OCI-LY7 (cell line): ENCODE measurements around the gene RARB. TPM values are rescaled to one million over a fixed set of nuclear protein-coding genes. Genes with fewer than 3 reads are reported as not detected.

Experiments
- BruUV-seq: library from RNA; stranded (reverse); fragments of 400-500 nt; replicated peaks from 2 replicates; lab custom pipeline; 2021; lab: Mats Ljungman, UMichigan
- CTCF ChIA-PET: fragments of 300-600 bp; sonication (Branson Sonifier 250); formaldehyde crosslinking; loops from one replicate; lab custom pipeline; 2022; ENCODE audit warnings: antibody characterized with exemption; ENCODE audit not compliant: unreplicated experiment; lab: Charles Lee
- POLR2A ChIA-PET: fragments of 300-600 bp; sonication (Branson Sonifier 250); formaldehyde crosslinking; loops from one replicate; lab custom pipeline; 2022; ENCODE audit warnings: antibody characterized with exemption; lab: Charles Lee
- DNase-seq: peaks from one replicate; pipeline ENCODE4 v3.0.0-alpha.2; 2015; ENCODE audit warnings: low spot score
- H2AFZ ChIP-seq: fragments of 200-600 bp; sonication (generic), shearing (Covaris generic); 2 replicates; pipeline ENCODE4 v1.6.1; 2014; ENCODE audit warnings: mild to moderate bottlenecking, antibody characterized with exemption, low read length, moderate library complexity
- H3K27ac ChIP-seq: fragments of 200-600 bp; sonication (generic); 2 replicates; pipeline ENCODE4 v1.5.1; 2014; ENCODE audit warnings: mixed run types, low read depth, mild to moderate bottlenecking, moderate library complexity, low read length, inconsistent platforms; ENCODE audit not compliant: poor library complexity, severe bottlenecking
- H3K36me3 ChIP-seq: fragments of 200-600 bp; sonication (generic); 2 replicates; pipeline ENCODE4 v1.6.1; 2014; ENCODE audit warnings: mild to moderate bottlenecking, antibody characterized with exemption, low read length, moderate library complexity, mixed read lengths; ENCODE audit not compliant: insufficient read depth
- H3K4me1 ChIP-seq: fragments of 200-600 bp; sonication (generic); 2 replicates; pipeline ENCODE4 v1.5.1; 2014; ENCODE audit warnings: mild to moderate bottlenecking, low read length; ENCODE audit not compliant: insufficient read depth, poor library complexity, severe bottlenecking
- H3K4me2 ChIP-seq: fragments of 200-600 bp; sonication (generic); 2 replicates; pipeline ENCODE4 v1.6.1; 2014; ENCODE audit warnings: mild to moderate bottlenecking, low read length
- H3K4me3 ChIP-seq: fragments of 200-600 bp; sonication (generic); 2 replicates; pipeline ENCODE4 v1.5.1; 2014; ENCODE audit warnings: mild to moderate bottlenecking, low read depth, low read length; ENCODE audit not compliant: poor library complexity, severe bottlenecking
- H3K79me2 ChIP-seq: fragments of 200-600 bp; sonication (generic); 2 replicates; pipeline ENCODE4 v1.6.1; 2016; ENCODE audit warnings: low read depth, mild to moderate bottlenecking, low read length, moderate library complexity, mixed read lengths; ENCODE audit not compliant: insufficient read depth
- H3K9me2 ChIP-seq: fragments of 200-600 bp; sonication (generic); 2 replicates; pipeline ENCODE4 v1.6.1; 2016; ENCODE audit warnings: mild to moderate bottlenecking, low read length, mixed read lengths; ENCODE audit not compliant: insufficient read depth
- H3K9me3 ChIP-seq: fragments of 200-600 bp; sonication (generic); 2 replicates; pipeline ENCODE4 v1.6.1; 2014; ENCODE audit warnings: mild to moderate bottlenecking, mixed run types, low read length, mixed read lengths
- H4K20me1 ChIP-seq: fragments of 200-600 bp; sonication (generic); 2 replicates; pipeline ENCODE4 v1.6.1; 2014; ENCODE audit warnings: mild to moderate bottlenecking, antibody characterized with exemption, low read length, moderate library complexity, mixed read lengths; ENCODE audit not compliant: insufficient read depth
- CTCF ChIP-seq: fragments of 200-600 bp; sonication (generic); conservative IDR thresholded peaks from 2 replicates; pipeline ENCODE4 v1.5.1; 2014; ENCODE audit warnings: mild to moderate bottlenecking, antibody characterized with exemption, low read length, moderate library complexity, mixed read lengths
- EZH2phosphoT487 ChIP-seq: fragments of 200-600 bp; sonication (generic); IDR thresholded peaks from 2 replicates; pipeline ENCODE4 v1.6.1; 2018; ENCODE audit warnings: low read depth, borderline replicate concordance, mild to moderate bottlenecking, mixed run types, antibody characterized with exemption, low read length, moderate library complexity, mixed read lengths
- intact Hi-C: fragments of 100-400 bp; cut with micrococcal nuclease; formaldehyde crosslinking; loops from one replicate; pipeline ENCODE4 v1.10.0; 2022; ENCODE audit not compliant: unreplicated experiment
- total RNA-seq, 2 experiments: library from RNA; depleted of rRNA in 1 of 2; stranded (reverse); fragments of >200 nt in 1 of 2; shearing (Covaris generic) in 1 of 2; gene quantifications; 2 replicates each; pipeline ENCODE4 v1.2.3, GENCODE V29; 2014 to 2022

RARB gene
- total RNA-seq, 2 experiments from 2014 or later, result not detected

GRCh38 chr3:25472153-25472552, 44.1 kb downstream of the RARB start:
- BruUV-seq, result no TSS peak

GRCh38 chr3:25472731-25473130, 44.7 kb downstream of the RARB start:
- ChIA-PET POLR2A (interaction anchor here (1.4 kb wide), 1 partner anchor 9 kb away, joined by 4 read pairs; no protein-coding TSS in a partner anchor), CTCF (no interaction called here)
- Histone ChIP-seq H3K79me2 (no peaks in the 10 kb centered on the region), H3K4me1 (no peaks in the 10 kb centered on the region), H2AFZ (peak overlapping the region; percentile 24; the same call in 1 of the 2 replicates), H3K4me2 (no peak overlapping the region), H3K4me3 (no peak overlapping the region), H3K27ac (no peak overlapping the region), H3K9me2 (no peaks in the 10 kb centered on the region), H3K9me3 (no peaks in the 10 kb centered on the region), H3K36me3 (no peaks in the 10 kb centered on the region), H4K20me1 (no peaks in the 10 kb centered on the region)
- no peak for DNase-seq
- no TSS peak for BruUV-seq
- TF ChIP-seq CTCF, result no peak
- no peak for TF ChIP-seq EZH2phosphoT487
- intact Hi-C loops, result no loop called here

More at GRCh38 chr3:25472153-25472552, 44.1 kb downstream of the RARB start:
- H3K27ac ChIP-seq, result no peak overlapping the region
- no peak for TF ChIP-seq CTCF
- TF ChIP-seq EZH2phosphoT487, result no peak
- H3K4me2 ChIP-seq, result peak overlapping the region; percentile 7; the same call in 1 of the 2 replicates
- H3K79me2 ChIP-seq, result no peaks in the 10 kb centered on the region
- POLR2A ChIA-PET, result interaction anchor here (1.1 to 1.4 kb wide), 2 partner anchors 9 kb away, joined by 3 to 4 read pairs; no protein-coding TSS in a partner anchor
- no peaks in the 10 kb centered on the region for H3K4me1 ChIP-seq
- H3K9me3 ChIP-seq, result no peaks in the 10 kb centered on the region
- H3K36me3 ChIP-seq, result no peaks in the 10 kb centered on the region
- peak; percentile 23 for DNase-seq
- peak overlapping the region; percentile 24; the same call in 1 of the 2 replicates for H2AFZ ChIP-seq
- no peak overlapping the region for H3K4me3 ChIP-seq
- intact Hi-C loops, result no loop called here
- no peaks in the 10 kb centered on the region for H3K9me2 ChIP-seq
- H4K20me1 ChIP-seq, result no peaks in the 10 kb centered on the region
- CTCF ChIA-PET, result no interaction called here

GRCh38 chr3:25473246-25473645, 45.2 kb downstream of the RARB start:
- no peaks in the 10 kb centered on the region for H4K20me1 ChIP-seq
- no peak overlapping the region for H3K4me3 ChIP-seq
- H3K9me2 ChIP-seq, result no peaks in the 10 kb centered on the region
- no peak overlapping the region for H3K4me2 ChIP-seq
- CTCF ChIA-PET, result no interaction called here
- TF ChIP-seq CTCF (no peak), EZH2phosphoT487 (no peak)
- intact Hi-C loops, result no loop called here
- BruUV-seq, result no TSS peak
- no peak overlapping the region for H2AFZ ChIP-seq
- DNase-seq, result no peak
- H3K27ac ChIP-seq, result no peak overlapping the region
- no peaks in the 10 kb centered on the region for H3K4me1 ChIP-seq
- no peaks in the 10 kb centered on the region for H3K79me2 ChIP-seq
- no peaks in the 10 kb centered on the region for H3K36me3 ChIP-seq
- no peaks in the 10 kb centered on the region for H3K9me3 ChIP-seq
- POLR2A ChIA-PET, result no interaction called here
